Uterus (tissue), 2 donors: ENCODE measurements around the gene MFN2.

Experiments used
- POLR2A ChIP-seq, 2 donors: fragments of 450-650 bp; IDR thresholded peaks; one replicate each; pipeline ENCODE4 v1.6.1; 2016; ENCODE audit warnings: antibody characterized with exemption in 2 of 2, mild to moderate bottlenecking in 1 of 2, moderate library complexity in 1 of 2
- TF ChIP-seq, protein P1 (sequence below), 4 experiments: fragments of 200-600 bp in 2 of 4; fragments of 450-650 bp in 2 of 4; sonication (generic) in 2 of 4; IDR thresholded peaks; one replicate each; pipeline ENCODE4 v1.5.1; 2016 to 2019; ENCODE audit warnings: antibody characterized with exemption in 4 of 4, mild to moderate bottlenecking in 2 of 4, moderate library complexity in 1 of 4

DNA sequence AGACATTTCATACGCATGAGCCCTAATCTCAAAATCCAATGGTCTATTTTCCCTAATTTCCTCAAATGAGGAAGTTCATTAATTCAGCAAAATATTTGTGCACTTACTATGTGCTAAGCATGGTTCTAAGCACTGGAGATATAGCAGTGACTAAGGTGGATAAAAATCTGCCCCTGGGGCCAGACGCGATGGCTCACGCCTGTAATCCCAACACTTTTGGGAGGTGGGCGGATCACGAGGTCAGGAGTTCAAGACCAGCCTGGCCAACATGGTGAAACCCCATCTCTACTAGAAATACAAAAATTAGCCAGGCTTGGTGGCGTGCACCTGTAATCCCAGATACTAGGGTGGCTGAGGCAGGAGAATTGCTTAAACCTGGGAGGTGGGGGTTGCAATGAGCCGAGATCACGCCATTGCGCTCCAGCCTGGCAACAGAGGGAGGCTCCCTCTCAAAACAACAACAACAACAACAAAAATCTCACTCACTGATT is 34.8 kb downstream of the MFN2 start:
- TF ChIP-seq, protein P1, sequence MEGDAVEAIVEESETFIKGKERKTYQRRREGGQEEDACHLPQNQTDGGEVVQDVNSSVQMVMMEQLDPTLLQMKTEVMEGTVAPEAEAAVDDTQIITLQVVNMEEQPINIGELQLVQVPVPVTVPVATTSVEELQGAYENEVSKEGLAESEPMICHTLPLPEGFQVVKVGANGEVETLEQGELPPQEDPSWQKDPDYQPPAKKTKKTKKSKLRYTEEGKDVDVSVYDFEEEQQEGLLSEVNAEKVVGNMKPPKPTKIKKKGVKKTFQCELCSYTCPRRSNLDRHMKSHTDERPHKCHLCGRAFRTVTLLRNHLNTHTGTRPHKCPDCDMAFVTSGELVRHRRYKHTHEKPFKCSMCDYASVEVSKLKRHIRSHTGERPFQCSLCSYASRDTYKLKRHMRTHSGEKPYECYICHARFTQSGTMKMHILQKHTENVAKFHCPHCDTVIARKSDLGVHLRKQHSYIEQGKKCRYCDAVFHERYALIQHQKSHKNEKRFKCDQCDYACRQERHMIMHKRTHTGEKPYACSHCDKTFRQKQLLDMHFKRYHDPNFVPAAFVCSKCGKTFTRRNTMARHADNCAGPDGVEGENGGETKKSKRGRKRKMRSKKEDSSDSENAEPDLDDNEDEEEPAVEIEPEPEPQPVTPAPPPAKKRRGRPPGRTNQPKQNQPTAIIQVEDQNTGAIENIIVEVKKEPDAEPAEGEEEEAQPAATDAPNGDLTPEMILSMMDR (IDR thresholded peaks at IDR 0.05), result no peak
- no peak for TF ChIP-seq POLR2A (IDR thresholded peaks at IDR 0.05)
